GM21526 (cell line): Measurements from ENCODE around the gene KCNAB1.
"Not testable (repeated sequence)": the region's sequence is repeated elsewhere in the genome, so short reads cannot be mapped to it uniquely, and the experiment has no call there.

Experiments
- ATAC-seq: cut with Tn5 transposase; IDR thresholded peaks from one replicate; pipeline ENCODE4 v1.9.1; 2021; ENCODE audit warnings: moderate library complexity; ENCODE audit not compliant: unreplicated experiment, low FRiP score

The KCNAB1 gene

GRCh38 chr3:156120528-156121251 lies at the start of gene KCNAB1:
Gene KCNAB1 (plus strand): TSS chr3:156120578.
- ATAC-seq = no peak

DNA sequence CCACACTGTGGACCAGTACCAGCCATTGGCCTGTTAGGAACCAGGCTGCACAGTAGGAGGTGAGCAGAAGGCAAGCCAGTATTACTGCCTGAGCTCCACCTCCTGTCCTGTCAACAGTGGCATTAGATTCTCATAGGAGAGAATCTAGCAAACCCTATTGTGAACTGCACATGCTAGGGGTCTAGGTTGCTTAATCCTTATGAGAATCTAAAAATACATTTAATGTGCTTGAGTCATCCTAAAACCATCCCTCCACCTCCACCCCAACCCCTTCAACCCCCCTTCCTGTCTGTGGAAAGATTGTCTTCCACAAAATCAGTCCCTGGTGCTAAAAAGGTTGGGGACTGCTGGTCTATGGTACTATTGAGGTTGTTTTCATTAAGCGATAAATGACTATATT lies 49.3 kb upstream of the KCNAB1 start:
- no peak for ATAC-seq

DNA sequence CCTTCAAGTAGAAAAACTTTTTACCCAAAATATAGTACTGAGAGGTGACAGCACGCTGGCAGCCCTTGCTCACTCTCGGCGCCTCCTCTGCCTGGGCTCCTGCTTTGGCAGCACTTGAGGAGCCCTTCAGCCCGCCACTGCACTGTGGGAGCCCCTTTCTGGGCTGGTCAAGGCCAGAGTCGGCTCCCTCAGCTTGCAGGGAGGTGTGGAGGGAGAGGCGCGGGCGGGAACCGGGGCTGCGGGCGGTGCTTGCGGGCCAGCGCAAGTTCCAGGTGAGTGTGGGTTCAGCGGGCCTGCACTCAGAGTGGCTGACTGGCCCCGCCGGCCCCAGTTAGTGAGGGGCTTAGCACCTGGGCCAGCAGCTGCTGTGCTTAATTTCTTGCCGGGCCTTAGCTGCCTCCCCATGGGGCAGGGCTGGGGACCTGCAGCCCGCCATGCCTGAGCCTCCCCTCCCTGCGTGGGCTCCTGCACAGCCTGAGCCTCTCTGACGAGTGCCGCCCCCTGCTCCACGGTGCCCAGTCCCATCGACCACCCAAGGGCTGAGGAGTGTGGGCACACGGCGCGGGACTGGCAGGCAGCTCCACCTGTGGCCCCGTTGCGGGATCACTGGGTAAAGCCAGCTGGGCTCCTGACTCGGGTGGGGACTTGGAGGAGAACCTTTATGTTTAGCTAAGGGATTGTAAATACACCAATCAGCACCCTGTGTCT lies 47.3 kb upstream of the KCNAB1 start:
- ATAC-seq = not testable (repeated sequence)

DNA sequence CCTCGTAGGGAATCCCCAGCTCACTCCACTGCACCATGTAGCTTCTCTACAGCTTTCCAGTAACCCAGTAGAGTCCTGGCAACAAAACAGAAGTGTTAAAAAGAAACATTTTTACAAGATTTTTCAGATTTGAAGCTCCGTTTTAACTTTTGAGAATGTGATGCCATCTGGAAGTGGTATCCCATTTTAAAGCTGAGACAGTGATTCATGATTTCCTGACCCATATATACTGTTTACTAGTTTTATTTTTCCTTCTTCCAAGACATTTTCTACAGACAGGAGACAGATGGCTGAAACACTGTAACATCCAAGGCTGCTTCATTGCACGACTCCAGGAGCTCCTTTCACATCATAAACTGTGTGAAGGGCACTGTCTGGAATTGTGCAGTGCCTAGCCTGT lies 30.3 kb upstream of the KCNAB1 start:
- no peak for ATAC-seq

- no peak for ATAC-seq
These were observed 26.4 kb upstream of the KCNAB1 start for GRCh38 chr3:156093964-156094363.

GRCh38 chr3:156094391-156094790 lies 26.0 kb upstream of the KCNAB1 start:
- ATAC-seq = no peak

DNA sequence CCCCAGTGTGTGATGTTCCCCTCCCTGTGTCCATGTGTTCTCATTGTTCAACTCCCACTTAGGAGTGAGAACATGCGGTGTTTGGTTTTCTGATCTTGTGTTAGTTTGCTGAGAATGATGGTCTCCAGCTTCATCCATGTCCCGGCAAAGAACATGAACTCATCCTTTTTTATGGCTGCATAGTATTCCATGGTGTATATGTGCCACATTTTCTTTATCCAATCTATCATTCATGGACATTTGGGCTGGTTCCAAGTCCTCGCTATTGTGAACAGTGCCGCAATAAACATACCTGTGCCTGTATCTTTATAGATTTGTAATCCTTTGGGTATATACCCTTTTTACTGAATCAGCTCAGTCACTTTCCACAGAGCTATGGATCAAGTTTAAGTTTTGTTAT lies 24.7 kb upstream of the KCNAB1 start:
- ATAC-seq = not testable (repeated sequence)

- ATAC-seq = peak; percentile 79
These were observed 21.8 kb upstream of the KCNAB1 start for GRCh38 chr3:156098437-156099035.

DNA sequence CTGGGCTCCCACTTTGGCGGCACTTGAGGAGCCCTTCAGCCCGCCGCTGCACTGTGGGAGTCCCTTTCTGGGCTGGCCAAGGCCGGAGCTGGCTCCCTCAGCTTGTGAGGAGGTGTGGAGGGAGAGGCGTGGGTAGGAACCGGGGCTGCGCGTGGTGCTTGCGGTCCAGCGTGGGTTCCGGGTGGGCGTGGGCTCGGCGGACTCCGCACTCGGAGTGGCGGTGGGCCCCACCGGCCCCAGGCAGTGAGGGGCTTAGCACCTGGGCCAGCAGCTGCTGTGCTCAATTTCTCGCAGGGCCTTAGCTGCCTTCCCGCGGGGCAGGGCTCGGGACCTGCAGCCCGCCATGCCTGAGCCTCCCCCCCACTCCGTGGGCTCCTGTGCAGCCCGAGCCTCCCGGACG lies 21.0 kb upstream of the KCNAB1 start:
- not testable (repeated sequence) for ATAC-seq

GRCh38 chr3:156099984-156100383 lies 20.4 kb upstream of the KCNAB1 start:
- ATAC-seq = not testable (repeated sequence)

GRCh38 chr3:156102267-156102931 lies 18.0 kb upstream of the KCNAB1 start:
- ATAC-seq = no peak

GRCh38 chr3:156106721-156107373 lies 13.5 kb upstream of the KCNAB1 start:
- no peak for ATAC-seq

GRCh38 chr3:156107504-156107903 lies 12.9 kb upstream of the KCNAB1 start:
- no peak for ATAC-seq

GRCh38 chr3:156108616-156109015 lies 11.8 kb upstream of the KCNAB1 start:
- ATAC-seq = no peak

DNA sequence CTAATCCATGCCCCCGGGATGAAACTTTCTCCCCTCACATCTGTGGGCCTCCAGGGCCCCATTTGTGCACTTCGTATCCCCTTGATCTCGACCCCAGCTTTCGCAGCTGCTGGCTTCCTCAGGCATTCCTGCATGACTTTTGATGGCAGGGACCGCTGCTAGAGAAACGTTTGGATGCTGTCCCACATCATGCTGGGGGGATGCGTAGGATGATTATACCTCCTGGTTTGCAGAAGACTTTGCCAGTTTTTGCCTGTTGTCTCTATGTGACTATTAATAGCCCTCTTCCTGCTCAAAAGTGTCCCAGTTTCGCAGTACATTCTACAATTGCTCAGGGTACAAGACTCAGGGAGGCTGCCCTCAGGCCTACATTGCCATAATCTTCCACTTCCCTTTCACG lies 10.4 kb upstream of the KCNAB1 start:
- no peak for ATAC-seq

GRCh38 chr3:156126467-156126866 lies 6.1 kb downstream of the KCNAB1 start:
- ATAC-seq = no peak

DNA sequence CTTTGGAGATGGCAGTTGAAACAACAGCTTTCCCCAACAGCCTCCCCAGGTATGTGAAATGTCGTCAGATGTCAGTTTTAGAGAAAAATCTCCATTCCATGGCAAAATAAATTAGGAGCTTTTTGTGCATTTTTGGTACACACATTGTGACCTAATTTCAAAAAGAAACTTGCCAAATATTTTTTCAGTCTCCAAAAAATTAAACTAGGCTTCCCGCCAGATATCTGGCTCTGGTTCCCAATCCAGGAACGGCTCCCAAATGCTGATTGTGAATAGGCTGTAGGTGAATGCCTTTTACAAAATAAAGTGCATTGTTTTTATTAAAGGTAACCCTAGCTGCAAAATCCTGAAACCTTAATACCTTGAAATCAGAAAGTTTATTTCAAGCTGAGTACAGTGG lies 10.9 kb downstream of the KCNAB1 start:
- no peak for ATAC-seq

- no peak for ATAC-seq
These were observed 11.4 kb downstream of the KCNAB1 start for GRCh38 chr3:156131799-156132198.

- ATAC-seq = no peak
These were observed 11.9 kb downstream of the KCNAB1 start for GRCh38 chr3:156132313-156132712.

DNA sequence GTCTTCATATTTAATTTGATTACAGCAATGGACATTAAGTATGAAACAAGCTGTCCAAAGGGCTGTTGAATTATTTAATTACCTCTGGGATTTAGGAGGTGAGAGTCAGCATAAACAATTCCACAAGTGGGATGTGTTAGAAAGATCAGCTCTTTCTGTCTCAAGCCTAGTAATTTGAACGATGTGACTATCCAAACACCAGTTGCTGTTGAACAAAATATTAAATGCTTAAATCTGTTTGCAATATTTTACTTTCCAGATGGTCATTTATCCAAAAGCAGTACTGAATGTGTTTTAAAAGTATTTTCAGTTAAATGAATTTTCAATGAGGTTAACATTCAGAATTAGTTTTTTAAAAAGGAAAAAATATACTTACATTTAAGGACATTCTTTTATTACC lies 12.7 kb downstream of the KCNAB1 start:
- no peak for ATAC-seq
